Central memory CD8-positive, alpha-beta T cell (primary cell): ENCODE results near the gene RYR1.
"Not testable (repeated sequence)": the region's sequence is repeated elsewhere in the genome, so short reads cannot be mapped to it uniquely, and the experiment has no call there.

ENCODE experiments used
- ATAC-seq: fragments of 150-1000 bp; cut with Tn5 transposase; replicated peaks from 2 replicates; pipeline ENCODE4 v1.10.0; 2022; ENCODE audit warnings: mild to moderate bottlenecking, moderate FRiP score, moderate number of reproducible peaks; ENCODE audit not compliant: poor library complexity, severe bottlenecking; ENCODE audit errors: extremely low read depth
- DNase-seq, 2 donors: peaks; one replicate each; pipeline ENCODE4 v3.0.0; 2021; ENCODE audit warnings: low spot score in 2 of 2
- H3K27ac Mint-ChIP-seq: one replicate; pipeline ENCODE4 v1.8.0; 2022; ENCODE audit warnings: low read depth, mild to moderate bottlenecking, moderate library complexity, mixed read lengths
- H3K27me3 Mint-ChIP-seq: one replicate; pipeline ENCODE4 v1.8.0; 2022; ENCODE audit warnings: mixed read lengths
- H3K36me3 Mint-ChIP-seq: one replicate; pipeline ENCODE4 v1.8.0; 2022; ENCODE audit warnings: mild to moderate bottlenecking, moderate library complexity, mixed read lengths; ENCODE audit not compliant: insufficient read depth
- H3K4me1 Mint-ChIP-seq: one replicate; pipeline ENCODE4 v1.8.0; 2022; ENCODE audit warnings: mixed read lengths
- H3K4me3 Mint-ChIP-seq: one replicate; pipeline ENCODE4 v1.8.0; 2022; ENCODE audit warnings: mild to moderate bottlenecking, moderate library complexity, mixed read lengths
- H3K9me3 Mint-ChIP-seq: one replicate; pipeline ENCODE4 v1.8.0; 2022; ENCODE audit warnings: mixed read lengths

RYR1 gene

DNA sequence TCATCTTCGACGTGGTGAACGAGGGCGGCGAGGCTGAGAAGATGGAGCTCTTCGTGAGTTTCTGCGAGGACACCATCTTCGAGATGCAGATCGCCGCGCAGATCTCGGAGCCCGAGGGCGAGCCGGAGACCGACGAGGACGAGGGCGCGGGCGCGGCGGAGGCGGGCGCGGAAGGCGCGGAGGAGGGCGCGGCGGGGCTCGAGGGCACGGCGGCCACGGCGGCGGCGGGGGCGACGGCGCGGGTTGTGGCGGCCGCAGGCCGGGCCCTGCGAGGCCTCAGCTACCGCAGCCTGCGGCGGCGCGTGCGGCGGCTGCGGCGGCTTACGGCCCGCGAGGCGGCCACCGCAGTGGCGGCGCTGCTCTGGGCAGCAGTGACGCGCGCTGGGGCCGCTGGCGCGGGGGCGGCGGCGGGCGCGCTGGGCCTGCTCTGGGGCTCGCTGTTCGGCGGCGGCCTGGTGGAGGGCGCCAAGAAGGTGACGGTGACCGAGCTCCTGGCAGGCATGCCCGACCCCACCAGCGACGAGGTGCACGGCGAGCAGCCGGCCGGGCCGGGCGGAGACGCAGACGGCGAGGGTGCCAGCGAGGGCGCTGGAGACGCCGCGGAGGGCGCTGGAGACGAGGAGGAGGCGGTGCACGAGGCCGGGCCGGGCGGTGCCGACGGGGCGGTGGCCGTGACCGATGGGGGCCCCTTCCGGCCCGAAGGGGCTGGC, 131.6 kb downstream of the RYR1 start:
- Mint-ChIP-seq H3K27me3 (no peaks in the 10 kb centered on the region), H3K27ac (peak overlapping the region; percentile 81), H3K4me3 (peak overlapping the region; percentile 84), H3K9me3 (no peaks in the 10 kb centered on the region), H3K36me3 (peaks cover 7% of the 10 kb centered on the region), H3K4me1 (peaks cover 36% of the 10 kb centered on the region)
- ATAC-seq, result peak; percentile 66
- no peak for DNase-seq

DNA sequence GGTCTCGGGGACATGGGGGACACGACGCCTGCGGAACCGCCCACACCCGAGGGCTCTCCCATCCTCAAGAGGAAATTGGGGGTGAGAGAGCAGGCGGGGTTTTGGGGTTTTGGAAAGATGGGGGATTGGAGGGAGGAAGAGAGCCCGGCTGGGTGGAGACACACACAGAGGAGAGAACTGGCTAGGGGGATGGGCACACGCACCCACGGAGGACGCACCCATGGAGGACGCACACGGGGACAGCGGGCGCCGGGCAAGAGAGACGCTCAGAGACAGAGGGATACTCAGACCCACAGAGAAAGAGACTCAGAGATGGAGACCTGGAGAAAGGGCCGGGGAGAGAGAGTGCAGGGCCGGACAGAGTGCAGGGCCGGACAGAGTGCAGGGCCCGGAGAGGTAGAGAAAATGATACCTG, 132.2 kb downstream of the RYR1 start:
- H3K4me3 Mint-ChIP-seq, result peak overlapping the region; percentile 84
- no peaks in the 10 kb centered on the region for H3K9me3 Mint-ChIP-seq
- H3K4me1 Mint-ChIP-seq, result peaks cover 33% of the 10 kb centered on the region
- DNase-seq (no peak), ATAC-seq (peak; percentile 12)
- no peaks in the 10 kb centered on the region for H3K27me3 Mint-ChIP-seq
- peaks cover 7% of the 10 kb centered on the region for H3K36me3 Mint-ChIP-seq
- H3K27ac Mint-ChIP-seq, result peak overlapping the region; percentile 81

DNA sequence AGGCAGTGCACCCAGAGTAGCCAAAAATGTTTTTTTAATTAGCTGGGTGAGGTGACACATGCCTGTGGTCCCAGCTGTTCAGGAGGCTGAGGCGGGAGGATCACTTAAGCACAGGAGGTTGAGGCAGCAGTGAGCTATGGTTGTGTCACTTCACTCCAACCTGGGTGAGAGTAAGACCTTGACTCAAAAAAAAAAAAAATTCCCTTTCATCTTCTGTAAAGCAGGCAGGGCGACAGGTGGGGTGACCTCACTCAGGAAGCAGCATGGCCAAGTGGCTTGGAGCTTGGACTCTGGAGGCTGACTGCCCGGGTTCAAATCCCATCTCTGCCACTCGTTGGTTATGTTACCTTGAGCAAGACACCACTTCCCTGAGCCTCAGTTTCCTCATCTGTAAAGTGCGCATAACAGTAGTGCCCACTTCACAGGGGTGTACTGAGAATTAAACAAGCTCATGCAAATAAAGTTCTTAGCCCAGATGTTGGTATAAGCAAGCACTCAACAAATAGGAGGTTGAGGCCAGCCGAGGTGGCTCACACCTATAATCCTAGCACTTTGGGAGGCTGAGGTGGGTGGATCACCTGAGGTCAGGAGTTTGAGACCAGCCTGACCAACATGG, 136.0 kb downstream of the RYR1 start:
- no peak overlapping the region for H3K27ac Mint-ChIP-seq
- no peaks in the 10 kb centered on the region for H3K9me3 Mint-ChIP-seq
- ATAC-seq, result no peak
- peaks cover 11% of the 10 kb centered on the region for H3K4me1 Mint-ChIP-seq
- H3K27me3 Mint-ChIP-seq, result no peaks in the 10 kb centered on the region
- H3K4me3 Mint-ChIP-seq, result no peak overlapping the region
- DNase-seq, result no peak
- H3K36me3 Mint-ChIP-seq, result peaks cover 2% of the 10 kb centered on the region

DNA sequence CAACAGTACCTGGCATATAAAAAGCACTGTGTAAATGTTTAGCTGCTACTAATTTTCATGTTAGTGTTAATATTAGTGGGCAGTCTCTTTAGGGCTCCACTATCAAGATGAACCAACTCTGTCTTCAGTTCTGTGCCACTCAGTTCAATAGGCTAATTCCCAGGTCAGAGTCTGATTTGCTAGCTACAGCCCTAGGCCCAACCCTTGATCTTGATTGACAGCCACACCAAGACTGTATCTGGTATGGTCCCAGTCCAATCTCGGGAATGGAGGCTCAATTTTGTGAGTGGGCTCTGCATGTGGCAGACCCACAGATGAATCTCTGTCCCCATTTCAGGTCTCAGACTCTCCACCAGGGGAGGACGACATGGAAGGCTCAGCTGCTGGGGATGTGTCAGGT, 138.2 kb downstream of the RYR1 start:
- peaks cover 2% of the 10 kb centered on the region for H3K36me3 Mint-ChIP-seq
- H3K27ac Mint-ChIP-seq, result peak overlapping the region; percentile 65
- no peaks in the 10 kb centered on the region for H3K27me3 Mint-ChIP-seq
- no peak overlapping the region for H3K4me3 Mint-ChIP-seq
- no peak for ATAC-seq
- H3K9me3 Mint-ChIP-seq, result no peaks in the 10 kb centered on the region
- peaks cover 5% of the 10 kb centered on the region for H3K4me1 Mint-ChIP-seq
- DNase-seq, result no peak

DNA sequence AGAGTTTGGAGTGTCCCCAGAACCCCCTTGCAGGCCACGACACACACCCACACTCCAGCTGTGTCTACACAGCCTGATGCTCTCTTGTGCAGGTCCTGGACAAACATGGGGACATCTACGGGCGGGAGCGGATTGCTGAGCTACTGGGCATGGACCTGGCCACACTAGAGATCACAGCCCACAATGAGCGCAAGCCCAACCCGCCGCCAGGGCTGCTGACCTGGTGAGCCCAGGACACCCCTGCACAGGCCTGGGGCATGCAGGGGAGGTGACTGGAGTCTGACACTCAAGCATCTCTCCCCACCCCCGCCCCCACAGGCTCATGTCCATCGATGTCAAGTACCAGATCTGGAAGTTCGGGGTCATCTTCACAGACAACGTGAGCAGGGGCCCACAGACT, 144.3 kb downstream of the RYR1 start:
- Mint-ChIP-seq H3K9me3 (no peaks in the 10 kb centered on the region), H3K27me3 (no peaks in the 10 kb centered on the region), H3K4me1 (peaks cover 10% of the 10 kb centered on the region), H3K4me3 (no peak overlapping the region), H3K27ac (no peak overlapping the region), H3K36me3 (no peaks in the 10 kb centered on the region)
- ATAC-seq (no peak), DNase-seq (no peak)

DNA sequence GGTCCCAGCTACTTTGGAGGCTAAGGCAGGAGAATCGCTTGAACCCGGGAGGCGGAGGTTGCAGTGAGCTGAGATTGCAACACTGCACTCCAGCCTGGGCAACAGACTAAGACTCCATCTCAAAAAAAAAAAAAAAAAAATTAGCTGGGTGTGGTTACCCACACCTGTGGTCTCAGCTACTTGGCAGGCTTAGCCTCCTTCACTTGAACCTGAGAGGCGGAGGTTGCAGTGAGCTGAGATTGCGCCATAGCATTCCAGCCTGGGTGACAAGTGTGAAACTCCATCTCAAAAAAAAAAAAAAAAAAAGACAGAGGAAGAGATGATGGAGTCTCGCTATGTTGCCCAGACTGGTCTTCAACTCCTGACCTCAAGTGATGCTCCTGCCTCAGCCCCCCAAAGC, 145.8 kb downstream of the RYR1 start:
- not testable (repeated sequence) for H3K4me3 Mint-ChIP-seq, DNase-seq, H3K27me3 Mint-ChIP-seq, H3K36me3 Mint-ChIP-seq, H3K9me3 Mint-ChIP-seq
- ATAC-seq, result peak; percentile 92
- Mint-ChIP-seq H3K4me1 (peaks cover 16% of the 10 kb centered on the region), H3K27ac (peak overlapping the region; percentile 69)

DNA sequence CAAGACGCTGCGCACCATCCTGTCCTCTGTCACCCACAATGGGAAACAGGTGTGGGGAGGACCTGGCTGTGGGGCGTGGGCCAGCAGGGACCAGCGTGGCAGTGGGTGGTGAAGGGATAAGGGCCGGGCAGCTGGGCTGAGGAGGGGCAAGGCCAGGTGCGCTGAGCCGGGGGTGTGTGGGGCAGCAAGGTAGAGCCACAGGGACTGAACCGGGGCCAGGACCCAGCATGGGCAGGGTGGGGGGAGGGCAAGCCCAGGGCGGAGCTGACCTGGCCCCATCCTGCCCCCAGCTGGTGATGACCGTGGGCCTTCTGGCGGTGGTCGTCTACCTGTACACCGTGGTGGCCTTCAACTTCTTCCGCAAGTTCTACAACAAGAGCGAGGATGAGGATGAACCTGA, 146.6 kb downstream of the RYR1 start:
- Mint-ChIP-seq H3K27ac (peak overlapping the region; percentile 69), H3K4me1 (peaks cover 16% of the 10 kb centered on the region), H3K4me3 (no peak overlapping the region), H3K36me3 (peaks cover 2% of the 10 kb centered on the region), H3K27me3 (no peaks in the 10 kb centered on the region), H3K9me3 (no peaks in the 10 kb centered on the region)
- DNase-seq (no peak), ATAC-seq (no peak)

DNA sequence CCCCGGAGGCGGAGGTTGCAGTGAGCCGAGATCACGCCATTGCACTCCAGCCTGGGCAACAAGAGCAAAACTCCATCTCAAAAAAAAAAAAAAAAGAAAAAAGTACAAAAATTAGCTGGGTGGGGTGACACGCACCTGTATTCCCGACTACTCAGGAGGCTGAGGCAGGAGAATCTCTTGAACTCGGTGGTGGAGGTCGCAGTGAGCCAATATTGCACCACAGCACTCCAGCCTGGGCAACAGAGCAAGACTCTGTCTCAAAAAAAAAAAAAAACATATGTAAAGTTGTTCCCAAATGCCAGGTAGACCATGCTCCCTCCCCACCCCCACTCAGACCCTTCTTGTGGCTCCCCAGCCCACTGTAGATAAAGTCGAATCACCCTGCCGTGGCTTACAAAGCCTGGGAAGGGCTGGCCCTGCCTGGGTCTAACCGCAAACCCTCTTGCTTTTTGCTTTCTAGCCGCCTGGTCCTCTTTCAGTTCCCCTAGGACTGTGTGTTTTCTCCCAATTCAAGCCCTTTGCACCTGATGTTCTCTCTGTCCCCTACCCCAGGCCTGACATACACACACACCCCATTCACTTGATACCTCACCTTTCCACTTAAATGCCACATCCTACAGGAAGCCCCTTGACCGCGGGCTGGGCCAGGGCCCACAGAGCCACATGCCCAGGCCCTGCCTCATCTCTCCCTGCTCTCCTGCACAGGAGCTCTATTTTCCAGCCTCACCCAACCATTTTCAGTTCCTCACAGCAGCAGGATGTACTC, 149.9 kb downstream of the RYR1 start:
- H3K27ac Mint-ChIP-seq, result peak overlapping the region; percentile 1
- DNase-seq (no peak), ATAC-seq (no peak)
- no peaks in the 10 kb centered on the region for H3K9me3 Mint-ChIP-seq
- H3K36me3 Mint-ChIP-seq, result peaks cover 8% of the 10 kb centered on the region
- no peak overlapping the region for H3K4me3 Mint-ChIP-seq
- H3K27me3 Mint-ChIP-seq, result no peaks in the 10 kb centered on the region
- peaks cover 16% of the 10 kb centered on the region for H3K4me1 Mint-ChIP-seq

DNA sequence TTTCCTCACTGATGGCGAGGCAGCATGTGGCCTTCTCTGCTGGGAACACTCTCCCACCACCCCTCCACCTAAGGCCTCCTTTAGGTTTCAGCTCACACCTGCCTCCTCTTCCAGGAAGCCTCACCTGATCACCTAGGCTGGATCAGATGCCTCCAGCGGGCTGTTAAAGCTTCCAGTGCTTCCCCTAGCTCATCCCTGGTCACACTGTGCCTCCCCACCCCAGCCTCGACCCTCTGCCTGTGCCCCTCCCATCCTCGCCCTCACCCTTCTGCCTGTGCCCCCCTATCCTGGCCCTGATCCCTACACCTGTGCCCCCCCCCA, 150.5 kb downstream of the RYR1 start:
- Mint-ChIP-seq H3K4me3 (no peak overlapping the region), H3K36me3 (peaks cover 12% of the 10 kb centered on the region), H3K27me3 (no peaks in the 10 kb centered on the region), H3K9me3 (no peaks in the 10 kb centered on the region), H3K4me1 (peaks cover 16% of the 10 kb centered on the region), H3K27ac (peak overlapping the region; percentile 1)
- no peak for ATAC-seq
- no peak for DNase-seq

DNA sequence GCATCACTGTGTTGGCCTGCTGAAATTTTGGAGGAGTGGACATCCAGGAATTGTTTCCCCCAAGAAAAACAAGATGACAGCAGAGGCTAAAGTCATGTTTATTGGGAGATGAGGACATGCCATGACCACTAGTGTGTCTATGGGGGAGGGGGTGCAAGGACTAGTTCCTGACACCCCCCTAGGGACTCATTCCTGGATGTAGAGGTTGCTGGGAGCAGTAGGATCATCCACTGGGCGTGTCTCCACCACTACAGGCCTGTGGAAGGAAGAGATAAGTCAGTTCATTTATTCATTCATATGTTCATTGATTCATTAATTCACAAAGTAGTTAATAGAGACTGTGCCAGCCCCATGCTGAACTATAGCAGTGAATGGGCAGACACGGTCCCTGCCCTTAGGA, 154.1 kb downstream of the RYR1 start:
- H3K4me3 Mint-ChIP-seq, result no peak overlapping the region
- no peak overlapping the region for H3K27ac Mint-ChIP-seq
- no peak for ATAC-seq

DNA sequence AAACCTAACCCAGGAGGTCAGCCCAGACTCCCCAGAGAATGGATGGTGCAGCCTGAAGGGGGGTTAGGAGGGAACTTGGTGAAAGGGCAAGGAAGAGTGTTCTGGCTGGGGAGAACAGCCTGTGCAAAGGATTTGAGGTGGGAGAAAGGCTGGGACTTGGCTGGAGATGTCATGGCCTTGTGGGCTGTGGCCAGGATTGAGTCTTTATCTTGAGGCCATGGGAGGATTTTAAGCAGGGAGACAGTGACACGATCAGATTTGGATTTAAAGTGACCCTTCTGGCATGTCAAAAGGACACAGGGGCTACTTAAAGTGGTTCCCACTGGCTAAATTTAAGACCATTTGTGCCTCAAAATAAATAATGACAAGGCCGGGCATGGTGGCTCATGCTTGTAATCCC, 154.6 kb downstream of the RYR1 start:
- Mint-ChIP-seq H3K27me3 (no peaks in the 10 kb centered on the region), H3K4me1 (peaks cover 6% of the 10 kb centered on the region), H3K9me3 (no peaks in the 10 kb centered on the region), H3K27ac (no peak overlapping the region), H3K4me3 (no peak overlapping the region), H3K36me3 (peaks cover 36% of the 10 kb centered on the region)
- DNase-seq (no peak), ATAC-seq (no peak)

More for the DNA sequence above, 154.1 kb downstream of the RYR1 start:
- Mint-ChIP-seq H3K36me3 (peaks cover 36% of the 10 kb centered on the region), H3K27me3 (no peaks in the 10 kb centered on the region), H3K4me1 (peaks cover 6% of the 10 kb centered on the region), H3K9me3 (no peaks in the 10 kb centered on the region)
- DNase-seq, result no peak

DNA sequence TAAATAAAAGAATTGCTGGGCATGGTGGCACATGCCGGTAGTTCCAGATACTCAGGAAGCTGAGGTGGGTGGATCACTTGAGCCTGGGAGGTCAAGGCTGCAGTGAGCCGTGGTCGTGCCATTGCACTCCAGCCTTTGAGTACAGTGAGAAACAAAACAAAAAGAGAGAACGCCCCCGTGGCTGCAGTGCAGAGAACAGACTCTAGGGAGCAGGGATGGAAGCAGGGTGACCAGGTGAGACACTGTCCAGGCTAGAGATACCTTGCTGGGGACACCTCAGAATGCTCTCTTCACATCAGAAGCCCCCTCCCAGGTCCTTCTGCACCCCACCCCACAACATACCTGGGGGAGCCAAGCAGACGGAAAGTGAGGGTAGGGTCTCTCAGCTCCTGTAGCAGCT, 159.4 kb downstream of the RYR1 start:
- Mint-ChIP-seq H3K9me3 (no peaks in the 10 kb centered on the region), H3K36me3 (peaks cover 58% of the 10 kb centered on the region), H3K4me3 (no peak overlapping the region), H3K27me3 (no peaks in the 10 kb centered on the region), H3K27ac (no peak overlapping the region), H3K4me1 (no peaks in the 10 kb centered on the region)
- ATAC-seq, result no peak
- DNase-seq, result no peak
